ENCODE data around the gene DISP1.

The DISP1 gene

DNA sequence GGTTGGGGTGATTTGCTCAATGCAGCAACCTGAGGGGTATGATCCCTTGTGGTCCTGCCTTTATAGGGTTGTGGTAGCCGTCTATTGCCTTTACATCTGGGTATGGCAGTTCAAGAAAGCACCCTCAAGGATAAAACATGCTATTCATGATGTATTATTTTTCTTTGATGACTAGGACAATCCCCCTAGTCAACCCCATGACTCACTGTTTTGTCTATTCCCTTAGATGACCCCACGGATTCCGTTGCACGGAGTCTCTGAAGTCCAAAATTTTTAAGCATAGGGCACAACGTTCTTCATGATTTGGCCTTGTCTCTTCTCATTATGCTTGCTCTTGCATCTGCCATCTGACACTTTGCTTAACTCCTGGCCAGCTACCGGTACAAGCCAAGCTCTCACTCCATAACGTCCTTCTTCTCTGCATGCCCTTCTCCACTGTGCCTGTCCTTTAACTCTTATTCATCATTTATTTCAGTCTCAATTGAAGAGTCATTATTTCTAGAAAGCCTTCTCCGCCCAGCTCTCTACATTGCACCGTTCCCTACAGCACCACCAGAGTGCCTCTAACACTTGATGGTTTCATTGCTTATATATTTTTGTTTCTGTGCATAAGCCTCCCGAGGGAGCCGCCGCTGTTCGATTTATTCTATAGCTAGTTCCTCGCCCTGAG, 838 bp upstream of the DISP1 start:
- Histone ChIP-seq H3K36me3 (ENCODE audit: insufficient read depth, low read length) (no peaks in the 10 kb centered on the region), H3K27ac (no peak overlapping the region), H3K9me3 (ENCODE audit: low read depth, low read length) (no peaks in the 10 kb centered on the region), H3K4me3 (peak overlapping the region; percentile 82), H3K9ac (ENCODE audit: insufficient read length) (peak overlapping the region; percentile 72)
- DNase-seq (ENCODE audit: low read depth, low spot score), result no peak
- TF ChIP-seq POLR2AphosphoS5 (IDR thresholded peaks at IDR 0.05; ENCODE audit: borderline replicate concordance, low read depth, low read length) (no peak), EZH2 (IDR thresholded peaks at IDR 0.05) (no peak)

DNA sequence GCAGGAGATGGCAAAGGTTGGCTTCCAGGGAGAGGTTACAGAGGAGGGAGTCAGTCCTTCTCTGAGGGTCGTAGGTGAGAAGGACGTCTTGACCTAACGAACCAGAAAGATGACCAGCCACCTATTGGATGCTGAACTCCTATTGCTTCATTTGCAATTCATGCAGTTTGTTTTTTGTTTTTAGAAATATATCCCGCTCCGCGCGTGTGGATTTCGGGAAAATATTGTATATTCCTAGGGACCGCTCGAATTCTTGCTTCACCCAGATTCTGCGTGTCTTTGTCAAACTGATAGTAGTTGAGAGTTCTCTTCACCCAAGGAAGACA, 564 bp downstream of the DISP1 start:
- Histone ChIP-seq H3K27ac (no peak overlapping the region), H3K4me3 (peak overlapping the region; percentile 82), H3K9me3 (ENCODE audit: low read depth, low read length) (no peaks in the 10 kb centered on the region), H3K9ac (ENCODE audit: insufficient read length) (peak overlapping the region; percentile 72), H3K36me3 (ENCODE audit: insufficient read depth, low read length) (no peaks in the 10 kb centered on the region)
- TF ChIP-seq EZH2 (IDR thresholded peaks at IDR 0.05), result no peak
- no peak for TF ChIP-seq FOXP2 (optimal IDR thresholded peaks at IDR 0.05; ENCODE audit: control extremely low read depth, extremely low read length, insufficient read depth)
- no peak for TF ChIP-seq POLR2AphosphoS5 (IDR thresholded peaks at IDR 0.05; ENCODE audit: borderline replicate concordance, low read depth, low read length)
- no peak for DNase-seq (ENCODE audit: low read depth, low spot score)

DNA sequence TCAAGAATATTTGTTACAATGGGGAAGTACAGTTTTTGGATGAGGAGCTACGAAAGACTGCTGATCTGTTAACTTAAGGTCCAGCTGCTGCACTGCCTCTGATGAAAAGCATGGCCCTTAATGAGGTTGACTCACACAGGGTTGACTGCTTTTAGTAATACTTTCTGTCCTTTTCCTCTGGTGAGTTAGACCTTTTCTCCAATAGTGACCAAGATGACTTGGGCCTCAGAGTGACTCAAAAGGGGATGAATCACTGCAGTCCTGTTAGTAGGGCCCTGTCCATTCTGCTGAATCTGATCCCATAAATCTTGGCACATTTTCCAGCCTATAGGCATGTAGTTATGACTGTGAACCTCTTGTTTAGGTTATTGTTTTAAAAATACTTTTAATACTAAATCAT, 2.7 kb downstream of the DISP1 start:
- no peaks in the 10 kb centered on the region for H3K9me3 ChIP-seq (ENCODE audit: low read depth, low read length)
- H3K27ac ChIP-seq, result no peak overlapping the region
- DNase-seq (ENCODE audit: low read depth, low spot score), result no peak
- TF ChIP-seq EZH2 (IDR thresholded peaks at IDR 0.05) (no peak), POLR2AphosphoS5 (IDR thresholded peaks at IDR 0.05; ENCODE audit: borderline replicate concordance, low read depth, low read length) (no peak)
- no peak overlapping the region for H3K9ac ChIP-seq (ENCODE audit: insufficient read length)
- no peak overlapping the region for H3K4me3 ChIP-seq
- no peaks in the 10 kb centered on the region for H3K36me3 ChIP-seq (ENCODE audit: insufficient read depth, low read length)

GRCh38 chr1:222818171-222818570, 3.3 kb downstream of the DISP1 start:
- Histone ChIP-seq H3K9ac (ENCODE audit: insufficient read length) (no peak overlapping the region), H3K9me3 (ENCODE audit: low read depth, low read length) (no peaks in the 10 kb centered on the region), H3K27ac (no peak overlapping the region), H3K4me3 (no peak overlapping the region), H3K36me3 (ENCODE audit: insufficient read depth, low read length) (no peaks in the 10 kb centered on the region)
- TF ChIP-seq EZH2 (IDR thresholded peaks at IDR 0.05) (no peak), FOXP2 (optimal IDR thresholded peaks at IDR 0.05; ENCODE audit: control extremely low read depth, extremely low read length, insufficient read depth) (no peak), POLR2AphosphoS5 (IDR thresholded peaks at IDR 0.05; ENCODE audit: borderline replicate concordance, low read depth, low read length) (no peak)
- no peak for DNase-seq (ENCODE audit: low read depth, low spot score)

- Histone ChIP-seq H3K4me3 (0 out of 2 replicates have a peak overlapping the region, but pooled peaks have one; percentile 14), H3K36me3 (ENCODE audit: insufficient read depth, low read length) (no peaks in the 10 kb centered on the region), H3K9ac (ENCODE audit: insufficient read length) (no peak overlapping the region), H3K9me3 (ENCODE audit: low read depth, low read length) (no peaks in the 10 kb centered on the region), H3K27ac (no peak overlapping the region)
- TF ChIP-seq POLR2AphosphoS5 (IDR thresholded peaks at IDR 0.05; ENCODE audit: borderline replicate concordance, low read depth, low read length), result no peak
- TF ChIP-seq EZH2 (IDR thresholded peaks at IDR 0.05), result no peak
- no peak for TF ChIP-seq FOXP2 (optimal IDR thresholded peaks at IDR 0.05; ENCODE audit: control extremely low read depth, extremely low read length, insufficient read depth)
- DNase-seq (ENCODE audit: low read depth, low spot score), result peak; percentile 51
These were observed 5.4 kb downstream of the DISP1 start for GRCh38 chr1:222820171-222820712.

- H3K36me3 ChIP-seq (ENCODE audit: insufficient read depth, low read length), result no peaks in the 10 kb centered on the region
- no peaks in the 10 kb centered on the region for H3K9me3 ChIP-seq (ENCODE audit: low read depth, low read length)
- DNase-seq (ENCODE audit: low read depth, low spot score), result no peak
- H3K9ac ChIP-seq (ENCODE audit: insufficient read length), result no peak overlapping the region
- H3K4me3 ChIP-seq, result no peak overlapping the region
- TF ChIP-seq EZH2 (IDR thresholded peaks at IDR 0.05) (no peak), FOXP2 (optimal IDR thresholded peaks at IDR 0.05; ENCODE audit: control extremely low read depth, extremely low read length, insufficient read depth) (no peak), POLR2AphosphoS5 (IDR thresholded peaks at IDR 0.05; ENCODE audit: borderline replicate concordance, low read depth, low read length) (no peak)
- H3K27ac ChIP-seq, result no peak overlapping the region
These were observed 6.4 kb downstream of the DISP1 start for GRCh38 chr1:222821239-222821638.

DNA sequence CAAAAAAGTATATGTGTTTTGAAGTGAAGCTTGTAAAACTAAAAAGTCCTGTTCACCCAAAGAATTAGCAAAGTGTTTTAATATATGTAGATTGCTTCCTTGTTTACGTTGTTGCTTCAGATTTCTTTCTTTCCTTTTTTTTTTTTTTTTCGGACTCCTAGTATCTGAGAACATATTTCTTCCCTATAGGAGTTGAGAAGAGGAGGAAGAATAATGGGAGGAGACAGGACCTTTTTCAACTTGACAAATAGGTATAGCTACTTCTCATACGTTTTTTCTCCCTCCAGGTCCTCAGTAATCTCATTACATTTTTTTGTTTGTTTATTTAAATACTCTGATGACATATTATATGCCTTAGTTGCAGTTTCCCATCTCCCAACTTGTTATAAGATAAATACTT, 8.9 kb downstream of the DISP1 start:
- Histone ChIP-seq H3K36me3 (ENCODE audit: insufficient read depth, low read length) (no peaks in the 10 kb centered on the region), H3K27ac (no peak overlapping the region), H3K4me3 (no peak overlapping the region), H3K9me3 (ENCODE audit: low read depth, low read length) (no peaks in the 10 kb centered on the region), H3K9ac (ENCODE audit: insufficient read length) (no peak overlapping the region)
- TF ChIP-seq POLR2AphosphoS5 (IDR thresholded peaks at IDR 0.05; ENCODE audit: borderline replicate concordance, low read depth, low read length) (no peak), EZH2 (IDR thresholded peaks at IDR 0.05) (no peak), FOXP2 (optimal IDR thresholded peaks at IDR 0.05; ENCODE audit: control extremely low read depth, extremely low read length, insufficient read depth) (no peak)
- no peak for DNase-seq (ENCODE audit: low read depth, low spot score)

- TF ChIP-seq EZH2 (IDR thresholded peaks at IDR 0.05) (no peak), POLR2AphosphoS5 (IDR thresholded peaks at IDR 0.05; ENCODE audit: borderline replicate concordance, low read depth, low read length) (no peak), FOXP2 (optimal IDR thresholded peaks at IDR 0.05; ENCODE audit: control extremely low read depth, extremely low read length, insufficient read depth) (no peak)
- Histone ChIP-seq H3K9ac (ENCODE audit: insufficient read length) (no peak overlapping the region), H3K27ac (peak overlapping the region; percentile 56; the same call in 1 of the 2 replicates), H3K4me3 (peak overlapping the region; percentile 70), H3K36me3 (ENCODE audit: insufficient read depth, low read length) (no peaks in the 10 kb centered on the region), H3K9me3 (ENCODE audit: low read depth, low read length) (no peaks in the 10 kb centered on the region)
- no peak for DNase-seq (ENCODE audit: low read depth, low spot score)
These were observed 9.8 kb downstream of the DISP1 start for GRCh38 chr1:222824641-222825040.

- no peaks in the 10 kb centered on the region for H3K36me3 ChIP-seq (ENCODE audit: insufficient read depth, low read length)
- H3K9me3 ChIP-seq (ENCODE audit: low read depth, low read length), result no peaks in the 10 kb centered on the region
These were observed 14.1 kb downstream of the DISP1 start for GRCh38 chr1:222828939-222829338.

More at GRCh38 chr1:222828939-222829338, 14.1 kb downstream of the DISP1 start:
- no peak for DNase-seq (ENCODE audit: low read depth, low spot score)
- Histone ChIP-seq H3K9ac (ENCODE audit: insufficient read length) (no peak overlapping the region), H3K4me3 (no peak overlapping the region), H3K27ac (no peak overlapping the region)
- TF ChIP-seq EZH2 (IDR thresholded peaks at IDR 0.05), result no peak
- TF ChIP-seq POLR2AphosphoS5 (IDR thresholded peaks at IDR 0.05; ENCODE audit: borderline replicate concordance, low read depth, low read length), result no peak
- no peak for TF ChIP-seq FOXP2 (optimal IDR thresholded peaks at IDR 0.05; ENCODE audit: control extremely low read depth, extremely low read length, insufficient read depth)
